Gastroesophageal sphincter (tissue), 4 donors: Measurements from ENCODE around the gene HMGCR. TPM values are rescaled to one million over a fixed set of nuclear protein-coding genes. Genes with fewer than 3 reads are reported as not detected.

Experiments used
- ATAC-seq: fragments of 150-250 bp; one replicate; pipeline ENCODE4 v1.9.1; 2016; ENCODE audit warnings: mild to moderate bottlenecking, moderate library complexity
- H3K27ac ChIP-seq, 4 donors: fragments of 200-600 bp; sonication (generic) in 3 of 4; 1 replicate in 3 of 4; 2 replicates in 1 of 4; pipeline ENCODE4 v1.5.1; 2016 to 2019
- H3K27me3 ChIP-seq: fragments of 200-600 bp; sonication (generic); one replicate; pipeline ENCODE4 v1.5.1; 2019
- H3K36me3 ChIP-seq, 2 donors: fragments of 200-600 bp; sonication (generic); one replicate each; pipeline ENCODE4 v1.5.1; 2019; ENCODE audit warnings: control low read depth in 1 of 2
- H3K4me1 ChIP-seq, 3 donors: fragments of 200-600 bp; sonication (generic); 1 replicate in 2 of 3; 2 replicates in 1 of 3; pipeline ENCODE4 v1.5.1; 2016 to 2019; ENCODE audit warnings: control low read depth in 2 of 3
- H3K4me3 ChIP-seq, 2 donors: fragments of 200-600 bp; sonication (generic); one replicate each; pipeline ENCODE4 v1.5.1; 2019; ENCODE audit warnings: mild to moderate bottlenecking in 1 of 2, moderate library complexity in 1 of 2
- H3K9me3 ChIP-seq, 3 donors: fragments of 200-600 bp; sonication (generic); one replicate each; pipeline ENCODE4 v1.5.1; 2017 to 2019; ENCODE audit warnings: control low read depth in 2 of 3
- EP300 ChIP-seq: sonication (generic); formaldehyde crosslinking; IDR thresholded peaks from one replicate; pipeline ENCODE4 v1.6.1; 2017; ENCODE audit warnings: antibody characterized with exemption, mild to moderate bottlenecking
- POLR2A ChIP-seq, 2 donors: fragments of 450-650 bp; IDR thresholded peaks; one replicate each; pipeline ENCODE4 v1.6.1; 2017; ENCODE audit warnings: antibody characterized with exemption in 2 of 2, mild to moderate bottlenecking in 2 of 2, moderate library complexity in 1 of 2
- POLR2AphosphoS5 ChIP-seq: sonication (generic); formaldehyde crosslinking; IDR thresholded peaks from one replicate; pipeline ENCODE4 v1.6.1; 2017; ENCODE audit warnings: antibody characterized with exemption
- WGBS, 2 donors: methylation state at CpG; one replicate each; pipeline ENCODE4 v1.1.5; 2018; ENCODE audit warnings: low coverage in 1 of 2; 5-methylcytosine and 5-hydroxymethylcytosine counted together
- total RNA-seq, 4 donors: library from RNA; depleted of rRNA; stranded (reverse); fragments of >200 nt; gene quantifications; one replicate each; pipeline ENCODE4 v1.1.0, GENCODE V29; 2016
- TF ChIP-seq, protein P1 (sequence below), 4 experiments: fragments of 200-600 bp in 2 of 4; fragments of 450-650 bp in 2 of 4; sonication (generic) in 1 of 4; IDR thresholded peaks; one replicate each; pipeline ENCODE4 v1.5.1; 2017 to 2019; ENCODE audit warnings: antibody characterized with exemption in 4 of 4, mild to moderate bottlenecking in 2 of 4, moderate library complexity in 2 of 4

HMGCR gene
- total RNA-seq, 4 donors from 2014 or later, result 10.4 to 14.2 (median 13.5) TPM

DNA sequence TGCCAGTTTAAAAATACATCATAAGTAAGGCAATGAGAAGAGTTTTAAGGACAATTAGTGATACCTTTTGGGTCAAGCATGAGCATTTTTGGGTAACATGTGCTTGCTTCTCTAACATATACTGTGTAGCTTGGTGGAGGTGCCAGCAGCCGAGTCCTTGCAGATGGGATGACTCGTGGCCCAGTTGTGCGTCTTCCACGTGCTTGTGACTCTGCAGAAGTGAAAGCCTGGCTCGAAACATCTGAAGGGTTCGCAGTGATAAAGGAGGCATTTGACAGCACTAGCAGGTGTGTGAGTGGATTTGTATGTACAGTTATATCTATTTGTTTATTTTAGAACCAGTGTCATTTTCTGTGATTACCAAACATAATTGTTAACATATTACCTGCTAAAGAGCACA is 18.2 kb downstream of the HMGCR start:
- Histone ChIP-seq H3K4me1 (no peaks in the 10 kb centered on the region), H3K36me3 (peaks cover 12 to 99% of the 10 kb centered on the region in 2 donors), H3K4me3 (no peak overlapping the region), H3K9me3 (no peaks in the 10 kb centered on the region), H3K27me3 (no peaks in the 10 kb centered on the region), H3K27ac (no peak overlapping the region)
- 87 to 90% methylated on average over 6 of the region's 6 CpGs for WGBS, 2 donors
- ATAC-seq, result no peak
- TF ChIP-seq, protein P1, sequence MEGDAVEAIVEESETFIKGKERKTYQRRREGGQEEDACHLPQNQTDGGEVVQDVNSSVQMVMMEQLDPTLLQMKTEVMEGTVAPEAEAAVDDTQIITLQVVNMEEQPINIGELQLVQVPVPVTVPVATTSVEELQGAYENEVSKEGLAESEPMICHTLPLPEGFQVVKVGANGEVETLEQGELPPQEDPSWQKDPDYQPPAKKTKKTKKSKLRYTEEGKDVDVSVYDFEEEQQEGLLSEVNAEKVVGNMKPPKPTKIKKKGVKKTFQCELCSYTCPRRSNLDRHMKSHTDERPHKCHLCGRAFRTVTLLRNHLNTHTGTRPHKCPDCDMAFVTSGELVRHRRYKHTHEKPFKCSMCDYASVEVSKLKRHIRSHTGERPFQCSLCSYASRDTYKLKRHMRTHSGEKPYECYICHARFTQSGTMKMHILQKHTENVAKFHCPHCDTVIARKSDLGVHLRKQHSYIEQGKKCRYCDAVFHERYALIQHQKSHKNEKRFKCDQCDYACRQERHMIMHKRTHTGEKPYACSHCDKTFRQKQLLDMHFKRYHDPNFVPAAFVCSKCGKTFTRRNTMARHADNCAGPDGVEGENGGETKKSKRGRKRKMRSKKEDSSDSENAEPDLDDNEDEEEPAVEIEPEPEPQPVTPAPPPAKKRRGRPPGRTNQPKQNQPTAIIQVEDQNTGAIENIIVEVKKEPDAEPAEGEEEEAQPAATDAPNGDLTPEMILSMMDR (IDR thresholded peaks at IDR 0.05), result no peak

DNA sequence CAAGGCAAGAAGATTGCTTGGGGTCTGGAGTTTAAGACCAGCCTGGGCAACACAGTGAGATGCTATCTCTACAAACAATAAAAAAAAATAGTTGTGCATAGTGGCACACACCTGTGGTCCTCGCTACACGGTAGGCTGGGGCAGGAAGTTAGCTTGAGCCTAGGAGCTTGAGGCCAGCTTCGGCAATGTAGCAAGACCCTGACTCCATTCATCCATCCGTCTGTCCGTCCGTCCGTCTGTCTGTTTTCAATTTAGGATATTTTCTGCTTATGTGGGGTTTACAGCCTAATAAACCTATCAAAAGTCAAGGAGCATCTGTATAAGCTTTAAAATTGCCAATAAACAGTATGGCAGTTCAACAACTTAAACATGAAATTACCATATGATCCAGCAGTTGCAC is 19.7 kb downstream of the HMGCR start:
- Histone ChIP-seq H3K4me1 (no peaks in the 10 kb centered on the region), H3K4me3 (no peak overlapping the region), H3K27ac (no peak overlapping the region), H3K27me3 (no peaks in the 10 kb centered on the region), H3K9me3 (no peaks in the 10 kb centered on the region), H3K36me3 (peaks cover 4 to 99% of the 10 kb centered on the region in 2 donors)
- TF ChIP-seq POLR2A (IDR thresholded peaks at IDR 0.05) (no peak), EP300 (no peak), POLR2AphosphoS5 (no peak)
- TF ChIP-seq, protein P1 (IDR thresholded peaks at IDR 0.05), result no peak
- ATAC-seq, result no peak
- WGBS, 2 donors, result 81 to 97% methylated on average over 5 to 7 of the region's 7 CpGs

DNA sequence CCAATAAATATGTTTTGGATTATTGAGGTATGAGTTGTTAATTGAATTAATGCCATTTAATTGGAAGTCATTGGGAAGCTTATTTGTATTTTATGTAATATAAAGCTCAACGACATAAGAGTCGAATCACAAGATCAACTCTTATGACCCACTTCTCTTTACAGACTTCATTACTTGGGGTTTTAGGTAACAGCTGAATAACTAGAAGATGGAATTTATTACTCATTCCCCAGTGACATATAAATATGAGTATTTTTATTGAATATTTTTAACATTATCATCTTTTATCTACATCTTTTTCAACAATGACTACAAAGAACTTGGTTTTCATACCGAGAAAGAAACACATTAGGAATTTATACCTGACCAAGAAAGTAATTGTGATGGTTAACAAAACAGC is 21.1 kb downstream of the HMGCR start:
- Histone ChIP-seq H3K4me3 (no peak overlapping the region), H3K27me3 (no peaks in the 10 kb centered on the region), H3K9me3 (no peaks in the 10 kb centered on the region), H3K27ac (no peak overlapping the region), H3K4me1 (peaks cover 0 to 3% (median 0%) of the 10 kb centered on the region in 3 donors), H3K36me3 (peaks cover 0 to 95% of the 10 kb centered on the region in 2 donors)
- 91 to 100% methylated on average over 3 of the region's 3 CpGs for WGBS, 2 donors
- TF ChIP-seq EP300 (no peak), POLR2AphosphoS5 (no peak), POLR2A (IDR thresholded peaks at IDR 0.05) (no peak)
- TF ChIP-seq, protein P1 (IDR thresholded peaks at IDR 0.05), result no peak
- ATAC-seq, result no peak

DNA sequence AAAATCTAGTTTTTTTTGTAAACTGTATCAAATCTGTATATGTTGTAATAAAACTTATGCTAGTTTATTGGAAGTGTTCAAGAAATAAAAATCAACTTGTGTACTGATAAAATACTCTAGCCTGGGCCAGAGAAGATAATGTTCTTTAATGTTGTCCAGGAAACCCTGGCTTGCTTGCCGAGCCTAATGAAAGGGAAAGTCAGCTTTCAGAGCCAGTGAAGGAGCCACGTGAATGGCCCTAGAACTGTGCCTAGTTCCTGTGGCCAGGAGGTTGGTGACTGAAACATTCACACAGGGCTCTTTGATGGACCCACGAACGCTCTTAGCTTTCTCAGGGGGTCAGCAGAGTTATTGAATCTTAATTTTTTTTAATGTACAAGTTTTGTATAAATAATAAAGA is 24.3 kb downstream of the HMGCR start:
- Histone ChIP-seq H3K4me1 (peaks cover 0 to 14% (median 0%) of the 10 kb centered on the region in 3 donors), H3K9me3 (no peaks in the 10 kb centered on the region), H3K36me3 (peaks cover 0 to 64% of the 10 kb centered on the region in 2 donors), H3K4me3 (no peak overlapping the region), H3K27me3 (no peaks in the 10 kb centered on the region), H3K27ac (no peak overlapping the region)
- TF ChIP-seq EP300, result no peak
- no peak for TF ChIP-seq POLR2AphosphoS5
- TF ChIP-seq POLR2A (IDR thresholded peaks at IDR 0.05), result no peak
- TF ChIP-seq, protein P1 (IDR thresholded peaks at IDR 0.05), result no peak
- ATAC-seq, result no peak
- 38 to 91% methylated on average over 4 of the region's 4 CpGs for WGBS, 2 donors

DNA sequence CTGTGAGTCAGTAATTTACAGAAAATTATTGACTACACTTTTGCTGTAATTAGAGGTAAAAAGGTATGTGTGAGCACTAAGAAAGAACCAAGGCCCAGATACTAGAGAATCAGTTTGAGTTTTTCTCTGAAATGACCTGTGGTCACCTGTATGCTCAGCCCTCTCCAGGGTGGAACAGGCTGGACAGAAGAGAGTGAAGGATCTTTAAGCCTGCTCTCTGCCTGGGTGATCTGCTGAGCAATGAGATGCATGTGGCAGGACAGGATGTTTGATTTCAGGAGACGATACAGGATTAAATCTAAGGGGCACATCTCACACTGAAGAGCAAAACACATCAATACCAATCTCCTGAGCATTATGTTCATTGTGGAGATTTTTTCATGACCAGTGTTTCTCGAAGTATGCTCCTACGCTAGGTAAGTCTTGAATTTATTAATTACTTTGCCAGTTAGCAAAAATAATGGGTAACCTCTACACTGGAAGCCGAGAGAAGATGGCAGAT is 25.5 kb downstream of the HMGCR start:
- no peak for ATAC-seq
- Histone ChIP-seq H3K4me3 (no peak overlapping the region), H3K4me1 (peaks cover 0 to 14% (median 0%) of the 10 kb centered on the region in 3 donors), H3K36me3 (peaks cover 0 to 52% of the 10 kb centered on the region in 2 donors), H3K9me3 (no peaks in the 10 kb centered on the region), H3K27ac (no peak overlapping the region), H3K27me3 (no peaks in the 10 kb centered on the region)
- TF ChIP-seq EP300 (no peak), POLR2A (IDR thresholded peaks at IDR 0.05) (no peak), POLR2AphosphoS5 (no peak)
- TF ChIP-seq, protein P1 (IDR thresholded peaks at IDR 0.05), result no peak
- WGBS, 2 donors, result 89 to 92% methylated on average over 4 of the region's 4 CpGs
